HK-2 (cell line): ENCODE data around the gene CNFN.

Source experiments
- DNase-seq: peaks from one replicate; pipeline ENCODE4 v3.0.0-alpha.2; 2018; ENCODE audit not compliant: unreplicated experiment

The CNFN gene

GRCh38 chr19:42409477-42409876 lies 19.4 kb upstream of the CNFN start:
- no peak for DNase-seq

GRCh38 chr19:42407816-42408175 lies 17.7 kb upstream of the CNFN start:
- no peak for DNase-seq

GRCh38 chr19:42407085-42407815 lies 17.2 kb upstream of the CNFN start:
- DNase-seq = no peak

- DNase-seq = no peak
Measured at GRCh38 chr19:42406111-42406510, 16.0 kb upstream of the CNFN start.

- no peak for DNase-seq
Measured at GRCh38 chr19:42403586-42403985, 13.5 kb upstream of the CNFN start.

- DNase-seq = no peak
Measured at GRCh38 chr19:42402376-42403116, 12.4 kb upstream of the CNFN start.

- DNase-seq = peak; percentile 66
Measured at GRCh38 chr19:42401365-42402303, 11.5 kb upstream of the CNFN start.

GRCh38 chr19:42400404-42400803 lies 10.3 kb upstream of the CNFN start:
- DNase-seq = no peak

GRCh38 chr19:42397263-42398166 lies 7.4 kb upstream of the CNFN start:
- peak; percentile 61 for DNase-seq

GRCh38 chr19:42396381-42397262 lies 6.5 kb upstream of the CNFN start:
- peak; percentile 100 for DNase-seq

GRCh38 chr19:42394751-42395150 lies 4.7 kb upstream of the CNFN start:
- DNase-seq = no peak

- DNase-seq = no peak
Measured at GRCh38 chr19:42392165-42392564, 2.1 kb upstream of the CNFN start.

GRCh38 chr19:42388851-42389489 lies 1.1 kb downstream of the CNFN start:
- DNase-seq = no peak

GRCh38 chr19:42386974-42387707 lies 3.0 kb downstream of the CNFN start:
- peak; percentile 84 for DNase-seq

GRCh38 chr19:42380155-42380554 lies 9.9 kb downstream of the CNFN start:
- no peak for DNase-seq

GRCh38 chr19:42378225-42379215 lies 11.6 kb downstream of the CNFN start:
- DNase-seq = no peak

GRCh38 chr19:42376177-42376555 lies 13.9 kb downstream of the CNFN start:
- no peak for DNase-seq
